ENCODE results near the gene GRPEL1. TPM values are rescaled to one million over a fixed set of nuclear protein-coding genes. Genes with fewer than 3 reads are reported as not detected.

The GRPEL1 gene
- total and polyA plus RNA-seq, 2 experiments from 2014 or later, result 28.3 to 56.5 TPM

GRCh38 chr4:7112656-7113055 is 44.8 kb upstream of the GRPEL1 start:
- TF ChIP-seq EZH2 (IDR thresholded peaks at IDR 0.05; ENCODE audit: borderline replicate concordance) (no peak), EZH2phosphoT487 (IDR thresholded peaks at IDR 0.05; ENCODE audit: low read depth, severe bottlenecking, unreplicated experiment) (no peak), CTCF (IDR thresholded peaks at IDR 0.05; ENCODE audit: poor library complexity) (no peak)

GRCh38 chr4:7111441-7111840 is 43.6 kb upstream of the GRPEL1 start:
- no peak for DNase-seq (ENCODE audit: low spot score)
- H3K9me3 ChIP-seq (ENCODE audit: low read depth), result no peaks in the 10 kb centered on the region
- no peak overlapping the region for H3K27ac ChIP-seq
- TF ChIP-seq CTCF (IDR thresholded peaks at IDR 0.05; ENCODE audit: poor library complexity), result no peak
- TF ChIP-seq EZH2 (IDR thresholded peaks at IDR 0.05; ENCODE audit: borderline replicate concordance), result no peak
- TF ChIP-seq EZH2phosphoT487 (IDR thresholded peaks at IDR 0.05; ENCODE audit: low read depth, severe bottlenecking, unreplicated experiment), result no peak
- no peaks in the 10 kb centered on the region for H3K79me2 ChIP-seq
- no peaks in the 10 kb centered on the region for H4K20me1 ChIP-seq (ENCODE audit: insufficient read depth, poor library complexity, severe bottlenecking)
- no peak overlapping the region for H3K4me2 ChIP-seq
- H3K4me3 ChIP-seq, result no peak overlapping the region
- no peak overlapping the region for H2AFZ ChIP-seq
- no peaks in the 10 kb centered on the region for H3K9me2 ChIP-seq (replicated peaks; ENCODE audit: insufficient read depth)
- H3K36me3 ChIP-seq (replicated peaks; ENCODE audit: insufficient read depth, low read depth), result no peaks in the 10 kb centered on the region
- no peaks in the 10 kb centered on the region for H3K27me3 ChIP-seq
- 93% methylated on average over 8 of the region's 8 CpGs for WGBS (ENCODE audit: low lambda C conversion rate, missing lambda C conversion rate)
- no peaks in the 10 kb centered on the region for H3K4me1 ChIP-seq (ENCODE audit: insufficient read depth)

More at GRCh38 chr4:7112656-7113055, 44.8 kb upstream of the GRPEL1 start:
- Histone ChIP-seq H3K4me1 (ENCODE audit: insufficient read depth) (no peaks in the 10 kb centered on the region), H3K36me3 (replicated peaks; ENCODE audit: insufficient read depth, low read depth) (no peaks in the 10 kb centered on the region), H3K27me3 (no peaks in the 10 kb centered on the region), H3K27ac (no peak overlapping the region), H2AFZ (no peak overlapping the region), H3K9me3 (ENCODE audit: low read depth) (no peaks in the 10 kb centered on the region), H3K4me2 (no peak overlapping the region), H3K79me2 (no peaks in the 10 kb centered on the region), H3K9me2 (replicated peaks; ENCODE audit: insufficient read depth) (no peaks in the 10 kb centered on the region), H4K20me1 (ENCODE audit: insufficient read depth, poor library complexity, severe bottlenecking) (no peaks in the 10 kb centered on the region), H3K4me3 (no peak overlapping the region)
- no peak for DNase-seq (ENCODE audit: low spot score)
- WGBS (ENCODE audit: low lambda C conversion rate, missing lambda C conversion rate), result 96% methylated on average over 8 of the region's 9 CpGs

- H4K20me1 ChIP-seq (ENCODE audit: insufficient read depth, poor library complexity, severe bottlenecking), result no peaks in the 10 kb centered on the region
Observed at GRCh38 chr4:7110546-7110945, 42.7 kb upstream of the GRPEL1 start.

More at GRCh38 chr4:7110546-7110945, 42.7 kb upstream of the GRPEL1 start:
- H2AFZ ChIP-seq, result no peak overlapping the region
- no peaks in the 10 kb centered on the region for H3K9me2 ChIP-seq (replicated peaks; ENCODE audit: insufficient read depth)
- H3K4me2 ChIP-seq, result no peak overlapping the region
- H3K36me3 ChIP-seq (replicated peaks; ENCODE audit: insufficient read depth, low read depth), result no peaks in the 10 kb centered on the region
- no peak overlapping the region for H3K27ac ChIP-seq
- H3K9me3 ChIP-seq (ENCODE audit: low read depth), result no peaks in the 10 kb centered on the region
- no peaks in the 10 kb centered on the region for H3K79me2 ChIP-seq
- H3K27me3 ChIP-seq, result no peaks in the 10 kb centered on the region
- no peak for DNase-seq (ENCODE audit: low spot score)
- TF ChIP-seq CTCF (IDR thresholded peaks at IDR 0.05; ENCODE audit: poor library complexity) (no peak), EZH2 (IDR thresholded peaks at IDR 0.05; ENCODE audit: borderline replicate concordance) (no peak), EZH2phosphoT487 (IDR thresholded peaks at IDR 0.05; ENCODE audit: low read depth, severe bottlenecking, unreplicated experiment) (no peak)
- H3K4me3 ChIP-seq, result no peak overlapping the region
- 78% methylated on average over 4 of the region's 4 CpGs for WGBS (ENCODE audit: low lambda C conversion rate, missing lambda C conversion rate)
- no peaks in the 10 kb centered on the region for H3K4me1 ChIP-seq (ENCODE audit: insufficient read depth)

All from hepatocyte (in vitro differentiated cells).